GM12878 (cell line): ENCODE measurements around the gene ACSL1. TPM values are rescaled to one million over a fixed set of nuclear protein-coding genes. Genes with fewer than 3 reads are reported as not detected.

ENCODE experiments used
- ATAC-seq: fragments of 200-7000 bp; cut with Tn5 transposase; 3 replicates; pipeline ENCODE4 v1.9.1; 2020; ENCODE audit warnings: mild to moderate bottlenecking, moderate library complexity
- BruUV-seq: library from RNA; stranded (reverse); fragments of 400-500 nt; replicated peaks from 2 replicates; lab custom pipeline; 2021; lab: Mats Ljungman, UMichigan
- CTCF ChIA-PET: fragments of 300-600 bp; sonication (Branson Sonifier 250); formaldehyde crosslinking; extraction: SDS; loops from one replicate; lab custom pipeline; 2021; ENCODE audit warnings: inconsistent platforms; lab: Yijun Ruan, JAX
- POLR2A ChIA-PET: fragments of 350-600 bp; formaldehyde crosslinking; extraction: SDS; loops from one replicate; lab custom pipeline; 2021; ENCODE audit warnings: inconsistent platforms; lab: Charles Lee
- RAD21 ChIA-PET: fragments of 300-600 bp; sonication (Branson Sonifier 250); formaldehyde crosslinking; loops from one replicate; lab custom pipeline; 2023; ENCODE audit warnings: antibody characterized with exemption; ENCODE audit not compliant: unreplicated experiment; lab: Charles Lee
- SMC1A ChIA-PET: fragments of 300-600 bp; sonication (Branson Sonifier 250); formaldehyde crosslinking; loops from one replicate; lab custom pipeline; 2023; ENCODE audit not compliant: unreplicated experiment, uncharacterized antibody; lab: Charles Lee
- DNase-seq: peaks from one replicate; pipeline ENCODE4 v3.0.0-alpha.2; 2011; ENCODE audit warnings: low read depth, low spot score
- FAIRE-seq: peaks from 3 replicates; lab custom pipeline; 2011; peaks lifted over from hg19 to GRCh38; lab: Jason Lieb, UNC
- H2AFZ ChIP-seq: 2 replicates; pipeline ENCODE4 v1.6.0; 2011; ENCODE audit warnings: low read depth, low read length, control low read depth; ENCODE audit not compliant: control insufficient read depth
- H3K27ac ChIP-seq: 2 replicates; pipeline ENCODE4 v1.5.1; 2011; ENCODE audit warnings: control low read depth; ENCODE audit not compliant: control insufficient read depth, insufficient read depth
- H3K27me3 ChIP-seq, 2 experiments: replicated peaks in 1 of 2; 2 replicates each; pipeline versions ENCODE4 v1.6.0 to v1.6.1; 2011; ENCODE audit warnings: low read length in 1 of 2; ENCODE audit not compliant: control insufficient read depth in 2 of 2, insufficient read depth in 2 of 2
- H3K36me3 ChIP-seq, 2 experiments: 2 replicates each; pipeline ENCODE4 v1.5.1; 2011; ENCODE audit warnings: low read length in 1 of 2; ENCODE audit not compliant: control insufficient read depth in 2 of 2, insufficient read depth in 2 of 2
- H3K4me1 ChIP-seq: 2 replicates; pipeline ENCODE4 v1.6.1; 2011; ENCODE audit warnings: mild to moderate bottlenecking, low read length, moderate library complexity, mixed read lengths; ENCODE audit not compliant: control insufficient read depth, insufficient read depth
- H3K4me2 ChIP-seq: 2 replicates; pipeline ENCODE4 v1.6.0; 2011; ENCODE audit warnings: control low read depth; ENCODE audit not compliant: control insufficient read depth, insufficient read depth
- H3K4me3 ChIP-seq: fragments of 200-600 bp; sonication (generic); 2 replicates; pipeline ENCODE4 v1.5.1; 2016
- H3K79me2 ChIP-seq: 2 replicates; pipeline ENCODE4 v1.6.0; 2011; ENCODE audit warnings: low read length; ENCODE audit not compliant: control insufficient read depth, insufficient read depth
- H3K9ac ChIP-seq: 2 replicates; pipeline ENCODE4 v1.8.0; 2011; ENCODE audit warnings: low read length, control low read depth, mixed read lengths; ENCODE audit not compliant: control insufficient read depth, insufficient read depth
- H3K9me3 ChIP-seq: replicated peaks from 3 replicates; pipeline ENCODE4 v1.5.1; 2011; ENCODE audit warnings: mild to moderate bottlenecking, low read length; ENCODE audit not compliant: control insufficient read depth, insufficient read depth
- H4K20me1 ChIP-seq: 2 replicates; pipeline ENCODE4 v1.6.0; 2011; ENCODE audit not compliant: control insufficient read depth, insufficient read depth
- CEBPB ChIP-seq, 2 experiments: fragments of 150-350 bp in 1 of 2; IDR thresholded peaks; 2 replicates each; pipeline ENCODE4 v1.6.1; 2012 to 2014; ENCODE audit warnings: low read depth in 2 of 2, low read length in 2 of 2, borderline replicate concordance in 1 of 2, inconsistent platforms in 1 of 2
- CHD1 ChIP-seq: IDR thresholded peaks from 2 replicates; pipeline ENCODE4 v1.6.1; 2012; ENCODE audit warnings: low read depth, low read length, improper control_type of control experiment
- CREB1 ChIP-seq: IDR thresholded peaks from 2 replicates; pipeline ENCODE4 v1.6.1; 2012; ENCODE audit warnings: low read depth, mild to moderate bottlenecking, inconsistent platforms
- GABPA ChIP-seq: IDR thresholded peaks from 2 replicates; pipeline ENCODE4 v1.6.1; 2014; ENCODE audit warnings: antibody characterized with exemption, low read depth, mild to moderate bottlenecking, inconsistent platforms
- KAT2A ChIP-seq: conservative IDR thresholded peaks from 2 replicates; pipeline ENCODE4 v1.6.1; 2011; ENCODE audit warnings: low read depth, low read length; ENCODE audit not compliant: control insufficient read depth
- NKRF ChIP-seq: fragments of 450-650 bp; conservative IDR thresholded peaks from 2 replicates; pipeline ENCODE4 v1.6.1; 2017; ENCODE audit warnings: mild to moderate bottlenecking, moderate library complexity
- POLR2A ChIP-seq: IDR thresholded peaks from 2 replicates; pipeline ENCODE4 v1.6.1; 2011; ENCODE audit warnings: low read depth, mild to moderate bottlenecking, low read length
- RCOR1 ChIP-seq: conservative IDR thresholded peaks from 2 replicates; pipeline ENCODE4 v1.6.1; 2012; ENCODE audit warnings: low read depth, low read length, improper control_type of control experiment
- RUNX3 ChIP-seq: IDR thresholded peaks from 2 replicates; pipeline ENCODE4 v1.6.1; 2012; ENCODE audit warnings: low read length, inconsistent platforms
- SPI1 ChIP-seq: IDR thresholded peaks from 2 replicates; pipeline ENCODE4 v1.6.1; 2011; ENCODE audit warnings: low read depth, mild to moderate bottlenecking, low read length, moderate library complexity, borderline replicate concordance; ENCODE audit not compliant: insufficient read depth
- SUZ12 ChIP-seq: fragments of 200-600 bp; sonication (generic); IDR thresholded peaks from one replicate; pipeline ENCODE4 v1.6.1; 2018; ENCODE audit warnings: antibody characterized with exemption, mild to moderate bottlenecking; ENCODE audit not compliant: unreplicated experiment
- TAF1 ChIP-seq: IDR thresholded peaks from 2 replicates; pipeline ENCODE4 v1.6.1; 2011; ENCODE audit warnings: mild to moderate bottlenecking, low read depth, low read length, borderline replicate concordance
- ZBTB4 ChIP-seq: fragments of 450-650 bp; formaldehyde crosslinking; IDR thresholded peaks from 2 replicates; pipeline ENCODE4 v1.4.0; 2022; ENCODE audit warnings: mild to moderate bottlenecking, moderate library complexity
- WGBS: methylation state at CpG from one replicate; pipeline ENCODE4 v1.1.6; 2016; ENCODE audit warnings: low lambda C conversion rate; ENCODE audit not compliant: insufficient replicate concordance, insufficient coverage; ENCODE audit errors: missing lambda C conversion rate; 5-methylcytosine and 5-hydroxymethylcytosine counted together
- in situ Hi-C: fragments of 300-500 bp; cut with MboI; formaldehyde crosslinking; loops from 9 replicates; pipeline ENCODE4 v1.14.3; 2018; ENCODE audit warnings: mixed read lengths
- intact Hi-C: fragments of 100-400 bp; cut with micrococcal nuclease; formaldehyde crosslinking; loops from one replicate; pipeline ENCODE4 v1.14.2; 2022; ENCODE audit not compliant: unreplicated experiment
- polyA plus RNA-seq, 11 experiments: library from polyadenylated mRNA; depleted of rRNA in 4 of 11; unstranded in 6 of 11; stranded (reverse) in 5 of 11; fragments of >200 nt; fragmentation: Nextera tagmentation in 4 of 11; fragmentation: Illumina TruSeq in 1 of 11; extraction: Ambion mirVana in 4 of 11; extraction: Trizol in 1 of 11; gene quantifications; 1 replicate in 1 of 11; 2 replicates in 10 of 11; pipeline versions ENCODE4 v1.2.1 to v1.2.3, GENCODE V29; 2011 to 2016; ENCODE audit warnings: inconsistent platforms in 2 of 11, missing spikeins in 2 of 11, low read depth in 1 of 11
- total RNA-seq, 4 experiments: library from RNA; depleted of rRNA in 3 of 4; stranded (reverse); fragments of >200 nt in 3 of 4; fragmentation: Illumina TruSeq in 1 of 4; extraction: Trizol in 1 of 4; gene quantifications; 2 replicates each; pipeline versions ENCODE4 v1.2.1 to v1.2.3, GENCODE V29; 2013 to 2021

Gene ACSL1
- total and polyA plus RNA-seq, 10 of the 15 experiments (the other 5 are each of a cell fraction or from before 2014, with no cell fraction given): 30.7 to 68.1 (median 58.7) TPM

DNA sequence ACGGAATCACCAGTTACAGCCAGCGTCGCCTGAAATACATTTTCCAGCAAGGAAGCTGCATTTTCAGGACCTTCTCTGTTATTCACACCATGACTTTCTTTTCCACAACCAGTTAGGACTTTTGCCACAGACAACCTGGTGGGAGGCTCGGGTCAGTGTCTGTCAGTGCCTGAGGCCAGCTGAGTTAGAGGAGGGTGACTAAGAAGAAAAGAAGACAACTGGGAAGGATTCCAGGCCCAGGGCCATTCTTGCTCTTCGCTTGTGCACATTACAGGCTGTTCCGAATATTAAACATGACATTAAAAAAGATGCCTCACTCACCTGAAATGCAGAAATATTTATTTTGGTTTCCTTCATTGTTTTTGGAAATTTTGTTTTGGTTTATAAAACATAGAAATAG is 70.5 kb downstream of the ACSL1 start:
- in situ Hi-C loops: no loop called here
- ATAC-seq (no peak), FAIRE-seq (no peak), DNase-seq (no peak)
- Histone ChIP-seq H4K20me1 (no peaks in the 10 kb centered on the region), H3K36me3 (peaks cover 8 to 26% of the 10 kb centered on the region in 2 experiments), H3K4me1 (no peaks in the 10 kb centered on the region), H3K27ac (no peak overlapping the region), H2AFZ (no peak overlapping the region), H3K79me2 (no peaks in the 10 kb centered on the region), H3K9ac (no peak overlapping the region), H3K4me3 (no peak overlapping the region), H3K4me2 (no peak overlapping the region), H3K27me3 (no peaks in the 10 kb centered on the region), H3K9me3 (no peaks in the 10 kb centered on the region)
- SMC1A ChIA-PET: interaction anchor here (0.7 to 1.2 kb wide), 2 partner anchors 94 to 155 kb away, joined by 3 read pairs; no protein-coding TSS in a partner anchor
- TF ChIP-seq GABPA: no peak
- TF ChIP-seq CEBPB (IDR thresholded peaks at IDR 0.05; ENCODE audit: borderline replicate concordance in 1 of 2, low read depth in 2 of 2, low read length in 2 of 2): no peak
- TF ChIP-seq POLR2A: no peak
- TF ChIP-seq NKRF: no peak
- TF ChIP-seq CREB1: no peak
- TF ChIP-seq ZBTB4 (CRISPR knock-in tag): no peak
- TF ChIP-seq SUZ12: no peak
- no peak for TF ChIP-seq SPI1
- TF ChIP-seq RUNX3: no peak
- TF ChIP-seq KAT2A: no peak
- no peak for TF ChIP-seq RCOR1
- TF ChIP-seq CHD1: no peak
- no peak for TF ChIP-seq TAF1
- BruUV-seq: no TSS peak
- intact Hi-C loops: no loop called here
- WGBS: 93% methylated on average over 6 of the region's 6 CpGs
- CTCF ChIA-PET: interaction anchor here (1.1 kb wide), 1 partner anchor 10 kb away, joined by 3 read pairs; no protein-coding TSS in a partner anchor
- POLR2A ChIA-PET: no interaction called here
- RAD21 ChIA-PET: interaction anchor here (1.3 kb wide), 1 partner anchor 151 kb away, joined by 3 read pairs; no protein-coding TSS in a partner anchor
